ENCODE data around the gene RAB29. TPM values are rescaled to one million over a fixed set of nuclear protein-coding genes. Genes with fewer than 3 reads are reported as not detected.
A peak's percentile ranks its signal among the peaks of the same experiment; 100 is the strongest.

Gene RAB29
- total RNA-seq, 6 experiments from 2014 or later = 16.4 to 26.8 (median 21.2) TPM

- no peak overlapping the region for H3K27ac ChIP-seq
- no peaks in the 10 kb centered on the region for H3K9me3 ChIP-seq
- H3K4me1 ChIP-seq = peaks cover 0 to 5% (median 0%) of the 10 kb centered on the region in 4 donors
- no peak overlapping the region for H3K4me3 ChIP-seq
- no peak for ATAC-seq
- WGBS (ENCODE audit: insufficient coverage, low coverage, low lambda C conversion rate, missing lambda C conversion rate) = 56% methylated on average over 3 of the region's 3 CpGs
- intact Hi-C loops (cut with DNase I) = no loop called here
- no peaks in the 10 kb centered on the region for H3K36me3 ChIP-seq
- H3K27me3 ChIP-seq = no peaks in the 10 kb centered on the region
- DNase-seq = no peak
- TF ChIP-seq CTCF (IDR thresholded peaks at IDR 0.05) (no peak), POLR2A (IDR thresholded peaks at IDR 0.05) (no peak)
Measured at GRCh38 chr1:205817364-205817763, 42.1 kb upstream of the RAB29 start.

DNA sequence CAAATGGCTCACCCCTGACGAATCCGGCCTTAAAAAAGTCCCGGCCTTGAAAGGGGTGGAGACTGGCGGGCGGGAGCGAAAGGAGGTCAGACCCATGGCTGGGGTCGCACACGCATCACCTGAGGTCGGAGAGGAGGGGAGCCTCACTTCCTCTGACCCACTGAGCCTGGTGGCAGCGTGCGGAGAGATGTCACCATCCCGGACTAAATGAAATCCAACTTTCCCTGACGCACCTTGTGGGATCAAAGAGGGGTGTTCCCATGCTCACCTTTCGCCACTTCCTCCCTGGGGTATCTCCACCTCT, 38.4 kb upstream of the RAB29 start:
- peak overlapping the region; percentile 71 to 91 (median 79) for H3K4me3 ChIP-seq
- ATAC-seq (no peak), DNase-seq (no peak)
- no peaks in the 10 kb centered on the region for H3K9me3 ChIP-seq
- H3K27me3 ChIP-seq = no peaks in the 10 kb centered on the region
- intact Hi-C loops (cut with DNase I) = no loop called here
- peak overlapping the region in 2 of 3 donors; percentile 54 to 79 for H3K27ac ChIP-seq
- no peaks in the 10 kb centered on the region for H3K36me3 ChIP-seq
- TF ChIP-seq CTCF (IDR thresholded peaks at IDR 0.05) (no peak), POLR2A (IDR thresholded peaks at IDR 0.05) (no peak)
- WGBS (ENCODE audit: insufficient coverage, low coverage, low lambda C conversion rate, missing lambda C conversion rate) = 9% methylated on average over 12 of the region's 14 CpGs
- H3K4me1 ChIP-seq = peaks cover 0 to 5% (median 0%) of the 10 kb centered on the region in 4 donors

DNA sequence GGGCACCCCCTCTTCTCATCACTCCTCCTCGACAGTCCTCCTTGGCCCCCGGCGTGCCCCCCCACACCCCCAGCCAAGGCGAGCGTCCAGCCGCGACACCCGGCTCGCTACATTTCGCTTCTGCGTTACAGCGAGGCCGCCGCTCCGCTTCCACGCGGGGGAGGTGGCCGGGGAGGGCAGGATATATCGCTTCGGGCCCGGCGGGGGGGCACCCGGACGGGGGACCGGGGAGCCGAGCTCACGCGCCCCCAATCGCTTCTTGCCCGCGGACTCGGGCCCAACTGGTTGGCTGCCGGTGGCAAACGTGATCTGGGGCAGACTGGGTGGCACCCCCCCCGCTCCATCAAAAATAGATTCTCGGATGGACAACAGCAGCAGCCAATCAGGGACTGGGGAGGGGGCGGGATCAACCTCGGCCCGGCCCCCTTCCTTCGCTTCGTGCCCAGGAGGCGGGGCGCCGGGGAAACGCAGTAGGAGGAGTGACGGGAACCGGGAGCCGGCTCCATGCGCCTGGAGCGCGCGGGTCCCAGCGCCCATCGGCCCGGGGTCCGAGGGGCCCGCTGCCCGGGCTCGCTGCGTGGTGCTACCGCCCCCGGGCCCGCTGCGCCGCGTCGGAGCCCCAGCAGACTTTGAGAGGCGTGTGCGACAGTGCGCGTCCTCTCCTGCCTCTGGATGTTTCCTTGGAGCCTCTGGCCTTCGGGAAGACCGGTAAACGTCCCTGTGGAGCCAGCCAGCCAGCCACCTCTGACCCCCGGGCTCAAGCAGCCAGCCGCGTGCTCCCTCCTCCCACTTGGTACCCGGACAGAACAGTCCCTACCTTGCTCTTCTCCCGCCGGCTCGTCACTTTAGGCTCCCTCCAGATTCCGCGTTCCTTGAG, 37.8 kb upstream of the RAB29 start, which contains the start of gene SLC41A1:
Gene SLC41A1 (minus strand): TSS at position 321 of the 877 bp plus-strand sequence. CDS start 2,757 bp downstream, outside the sequence.
- peak within 1 kb of the TSS; percentile 54 to 79 (median 63) for H3K27ac ChIP-seq
- H3K36me3 ChIP-seq = no peaks in the 10 kb centered on the region
- no peaks in the 10 kb centered on the region for H3K9me3 ChIP-seq
- peak within 1 kb of the TSS; percentile 71 to 91 (median 79) for H3K4me3 ChIP-seq
- 0% methylated on average over 18 of the region's 83 CpGs for WGBS (ENCODE audit: insufficient coverage, low coverage, low lambda C conversion rate, missing lambda C conversion rate)
- ATAC-seq = peak; percentile 97 to 98 (median 98)
- intact Hi-C loops (cut with DNase I) = no loop called here
- H3K4me1 ChIP-seq = peaks cover 0 to 5% (median 0%) of the 10 kb centered on the region in 4 donors
- peak; percentile 70 for TF ChIP-seq POLR2A (IDR thresholded peaks at IDR 0.05)
- no peak for TF ChIP-seq CTCF (IDR thresholded peaks at IDR 0.05)
- peak; percentile 92 to 95 (median 93) for DNase-seq
- H3K27me3 ChIP-seq = no peaks in the 10 kb centered on the region

GRCh38 chr1:205812271-205812877, 37.1 kb upstream of the RAB29 start:
- intact Hi-C loops (cut with DNase I) = no loop called here
- TF ChIP-seq POLR2A (IDR thresholded peaks at IDR 0.05) (no peak), CTCF (IDR thresholded peaks at IDR 0.05) (no peak)
- Histone ChIP-seq H3K36me3 (no peaks in the 10 kb centered on the region), H3K9me3 (no peaks in the 10 kb centered on the region), H3K27me3 (no peaks in the 10 kb centered on the region), H3K27ac (peak overlapping the region; percentile 54 to 79 (median 63)), H3K4me1 (peaks cover 0 to 5% (median 0%) of the 10 kb centered on the region in 4 donors), H3K4me3 (peak overlapping the region; percentile 71 to 91 (median 79))
- ATAC-seq (peak in 2 of 4 donors; percentile 1 to 5), DNase-seq (no peak)
- 24% methylated on average over 2 of the region's 16 CpGs for WGBS (ENCODE audit: insufficient coverage, low coverage, low lambda C conversion rate, missing lambda C conversion rate)
